Measurements from ENCODE around the gene PAX2. TPM values are rescaled to one million over a fixed set of nuclear protein-coding genes. Genes with fewer than 3 reads are reported as not detected.

Gene PAX2
- total RNA-seq, 1 donor from 2014 or later, result 4.4 TPM

DNA sequence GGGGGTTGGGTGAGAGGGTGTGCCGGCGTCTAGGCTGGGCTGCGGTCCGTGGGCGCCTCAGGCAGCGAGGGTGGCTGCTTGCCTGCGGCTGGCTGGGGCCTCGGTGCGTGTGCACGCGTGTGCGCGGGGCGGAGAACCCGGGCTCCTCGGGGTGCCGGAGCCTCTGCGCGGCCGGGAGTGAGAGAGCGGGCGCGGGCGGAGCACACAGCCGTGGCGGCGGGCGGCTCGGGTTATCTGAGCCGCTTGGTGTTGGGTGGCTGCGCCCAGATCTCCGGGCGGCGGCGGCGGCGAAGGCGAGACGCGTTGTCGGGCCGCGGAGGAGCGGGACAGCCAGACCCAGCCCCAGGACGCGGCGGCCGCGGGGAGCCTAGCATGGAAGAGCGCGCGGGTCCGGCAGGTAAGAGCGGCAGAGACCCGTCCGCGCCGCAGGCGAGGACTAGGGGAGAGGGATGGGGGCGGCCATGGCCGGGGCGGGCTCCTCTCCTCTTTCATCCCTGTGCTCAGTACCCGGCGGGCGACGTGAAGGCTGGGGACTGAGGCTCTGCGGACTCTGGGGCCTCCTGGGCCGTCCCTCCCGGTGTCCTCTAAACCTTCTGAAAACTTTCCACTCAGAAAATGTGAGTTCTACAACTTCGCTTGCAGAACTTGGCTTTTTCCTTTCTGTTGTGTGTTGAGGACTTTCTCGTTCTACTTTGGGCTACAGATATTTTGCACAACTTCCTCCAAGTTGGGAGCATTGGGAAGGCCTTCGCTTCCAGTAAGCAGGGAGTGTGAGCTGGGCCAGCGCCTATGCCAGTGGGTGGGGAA is 9.8 kb upstream of the PAX2 start:
- H3K4me1 Mint-ChIP-seq (ENCODE audit: unreplicated experiment), result peaks cover 27% of the 10 kb centered on the region
- peaks cover 97% of the 10 kb centered on the region for H3K27me3 Mint-ChIP-seq
- TF ChIP-seq, protein P1, sequence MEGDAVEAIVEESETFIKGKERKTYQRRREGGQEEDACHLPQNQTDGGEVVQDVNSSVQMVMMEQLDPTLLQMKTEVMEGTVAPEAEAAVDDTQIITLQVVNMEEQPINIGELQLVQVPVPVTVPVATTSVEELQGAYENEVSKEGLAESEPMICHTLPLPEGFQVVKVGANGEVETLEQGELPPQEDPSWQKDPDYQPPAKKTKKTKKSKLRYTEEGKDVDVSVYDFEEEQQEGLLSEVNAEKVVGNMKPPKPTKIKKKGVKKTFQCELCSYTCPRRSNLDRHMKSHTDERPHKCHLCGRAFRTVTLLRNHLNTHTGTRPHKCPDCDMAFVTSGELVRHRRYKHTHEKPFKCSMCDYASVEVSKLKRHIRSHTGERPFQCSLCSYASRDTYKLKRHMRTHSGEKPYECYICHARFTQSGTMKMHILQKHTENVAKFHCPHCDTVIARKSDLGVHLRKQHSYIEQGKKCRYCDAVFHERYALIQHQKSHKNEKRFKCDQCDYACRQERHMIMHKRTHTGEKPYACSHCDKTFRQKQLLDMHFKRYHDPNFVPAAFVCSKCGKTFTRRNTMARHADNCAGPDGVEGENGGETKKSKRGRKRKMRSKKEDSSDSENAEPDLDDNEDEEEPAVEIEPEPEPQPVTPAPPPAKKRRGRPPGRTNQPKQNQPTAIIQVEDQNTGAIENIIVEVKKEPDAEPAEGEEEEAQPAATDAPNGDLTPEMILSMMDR (conservative IDR thresholded peaks at IDR 0.05), result no peak
- no peaks in the 10 kb centered on the region for H3K9me3 Mint-ChIP-seq
- DNase-seq (ENCODE audit: extremely low spot score, unreplicated experiment), result no peak
- no peaks in the 10 kb centered on the region for H3K36me3 Mint-ChIP-seq
- H3K27ac Mint-ChIP-seq, result no peak overlapping the region
- peak overlapping the region; percentile 58 for H3K4me3 Mint-ChIP-seq

DNA sequence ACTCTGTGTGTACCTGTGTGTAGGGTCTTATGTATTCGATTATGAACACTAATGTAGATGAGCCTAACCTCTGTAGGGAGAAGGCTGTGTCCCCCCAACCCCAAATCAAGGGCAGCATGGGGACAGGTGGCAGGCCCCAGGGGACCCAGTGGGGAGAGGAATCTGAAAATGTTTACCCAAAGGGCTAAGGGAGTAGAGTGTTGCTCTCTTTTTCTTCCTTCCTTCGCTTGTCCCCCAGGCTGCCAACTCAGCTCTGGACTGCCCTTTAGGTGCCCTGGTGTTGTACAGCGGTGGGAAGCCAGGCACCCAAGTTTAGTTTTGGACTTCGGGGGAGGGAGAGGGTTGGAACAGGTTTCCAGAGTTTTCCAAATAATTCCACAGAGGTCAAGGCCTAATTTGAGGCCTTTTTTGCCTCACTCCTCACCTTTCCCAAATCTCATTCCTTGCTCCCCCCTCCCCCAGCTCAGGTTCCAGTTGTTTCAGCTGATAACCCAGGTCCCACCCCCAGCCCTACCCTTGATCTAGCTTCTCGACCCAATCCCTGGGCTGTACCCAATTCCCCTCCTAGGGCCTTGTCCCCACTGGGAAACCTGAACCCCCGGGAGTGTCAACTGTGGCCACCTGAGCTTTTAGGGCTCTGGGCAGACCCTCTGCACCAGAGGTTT is 9.1 kb upstream of the PAX2 start:
- no peak for DNase-seq (ENCODE audit: extremely low spot score, unreplicated experiment)
- Mint-ChIP-seq H3K27ac (no peak overlapping the region), H3K4me1 (ENCODE audit: unreplicated experiment) (peaks cover 26% of the 10 kb centered on the region), H3K4me3 (peak overlapping the region; percentile 54), H3K27me3 (peaks cover 97% of the 10 kb centered on the region), H3K9me3 (no peaks in the 10 kb centered on the region), H3K36me3 (no peaks in the 10 kb centered on the region)
- TF ChIP-seq, protein P1 (conservative IDR thresholded peaks at IDR 0.05), result no peak

DNA sequence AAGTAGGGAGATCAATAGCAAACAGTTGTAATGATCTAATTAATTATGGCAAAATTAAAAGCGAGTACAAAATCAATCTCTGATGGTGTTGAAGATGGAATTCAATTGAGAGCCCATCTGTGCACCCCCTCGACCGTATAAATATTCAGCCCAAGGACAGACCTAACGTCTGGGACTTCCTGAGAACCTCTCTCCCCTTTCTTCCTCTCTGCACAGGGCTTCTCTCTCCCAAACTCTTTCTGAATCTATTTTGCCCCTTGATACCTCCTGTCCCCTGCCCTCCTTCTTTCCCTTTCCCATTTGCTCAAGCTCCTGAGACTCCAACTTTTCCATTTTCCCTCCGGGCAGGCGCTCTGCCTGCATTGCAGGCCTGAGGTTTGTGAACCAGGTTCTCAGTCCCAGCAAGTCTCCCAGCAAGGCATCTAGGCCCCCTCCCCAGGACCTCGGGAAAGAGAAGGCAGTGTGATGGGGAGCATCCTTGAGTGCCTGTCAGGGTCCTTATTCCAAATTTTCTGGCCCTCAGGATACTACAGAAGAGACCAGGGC is 8.5 kb upstream of the PAX2 start:
- TF ChIP-seq, protein P1 (conservative IDR thresholded peaks at IDR 0.05), result no peak
- DNase-seq (ENCODE audit: extremely low spot score, unreplicated experiment), result no peak
- no peaks in the 10 kb centered on the region for H3K36me3 Mint-ChIP-seq
- H3K4me1 Mint-ChIP-seq (ENCODE audit: unreplicated experiment), result peaks cover 25% of the 10 kb centered on the region
- peaks cover 97% of the 10 kb centered on the region for H3K27me3 Mint-ChIP-seq
- no peaks in the 10 kb centered on the region for H3K9me3 Mint-ChIP-seq
- H3K27ac Mint-ChIP-seq, result peak overlapping the region; percentile 18
- H3K4me3 Mint-ChIP-seq, result peak overlapping the region; percentile 46

DNA sequence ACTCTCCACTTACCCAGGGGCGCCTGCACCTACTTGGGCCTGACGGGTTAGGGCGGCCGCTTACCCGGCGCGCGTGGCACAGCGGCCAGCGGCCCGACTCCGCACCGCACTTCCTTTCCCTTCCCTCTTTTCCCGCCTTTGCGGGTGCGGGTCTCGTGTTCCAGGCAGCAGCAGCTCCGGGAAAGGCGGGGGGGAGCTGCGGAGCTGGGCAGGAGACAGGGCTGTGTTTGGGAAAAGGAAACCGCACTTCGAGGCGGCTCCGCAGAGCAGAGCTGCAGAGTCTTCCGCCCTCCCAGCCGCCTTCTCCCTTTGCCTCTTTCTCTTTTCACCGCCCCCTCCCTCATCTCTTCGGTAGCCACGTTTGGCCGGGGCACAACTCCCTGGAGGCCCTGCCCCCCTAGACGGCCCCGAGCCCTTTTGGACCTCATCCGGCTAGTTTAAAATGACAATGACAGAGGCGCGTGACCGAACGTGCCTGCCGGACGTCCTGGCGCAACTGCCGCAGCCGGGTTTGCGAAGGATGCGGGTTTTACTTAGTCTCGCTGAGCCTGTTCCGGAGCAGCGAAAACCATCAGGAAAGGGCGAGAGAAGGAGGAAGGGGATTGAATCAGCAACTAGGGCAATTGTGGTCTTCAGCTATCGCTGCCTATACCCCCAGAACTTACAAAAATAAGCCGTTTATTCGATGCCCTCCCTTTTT is 7.9 kb upstream of the PAX2 start:
- Mint-ChIP-seq H3K9me3 (no peaks in the 10 kb centered on the region), H3K27me3 (peaks cover 97% of the 10 kb centered on the region), H3K4me3 (peak overlapping the region; percentile 46), H3K27ac (no peak overlapping the region), H3K36me3 (no peaks in the 10 kb centered on the region), H3K4me1 (ENCODE audit: unreplicated experiment) (peaks cover 19% of the 10 kb centered on the region)
- TF ChIP-seq, protein P1 (conservative IDR thresholded peaks at IDR 0.05), result no peak
- DNase-seq (ENCODE audit: extremely low spot score, unreplicated experiment), result no peak

DNA sequence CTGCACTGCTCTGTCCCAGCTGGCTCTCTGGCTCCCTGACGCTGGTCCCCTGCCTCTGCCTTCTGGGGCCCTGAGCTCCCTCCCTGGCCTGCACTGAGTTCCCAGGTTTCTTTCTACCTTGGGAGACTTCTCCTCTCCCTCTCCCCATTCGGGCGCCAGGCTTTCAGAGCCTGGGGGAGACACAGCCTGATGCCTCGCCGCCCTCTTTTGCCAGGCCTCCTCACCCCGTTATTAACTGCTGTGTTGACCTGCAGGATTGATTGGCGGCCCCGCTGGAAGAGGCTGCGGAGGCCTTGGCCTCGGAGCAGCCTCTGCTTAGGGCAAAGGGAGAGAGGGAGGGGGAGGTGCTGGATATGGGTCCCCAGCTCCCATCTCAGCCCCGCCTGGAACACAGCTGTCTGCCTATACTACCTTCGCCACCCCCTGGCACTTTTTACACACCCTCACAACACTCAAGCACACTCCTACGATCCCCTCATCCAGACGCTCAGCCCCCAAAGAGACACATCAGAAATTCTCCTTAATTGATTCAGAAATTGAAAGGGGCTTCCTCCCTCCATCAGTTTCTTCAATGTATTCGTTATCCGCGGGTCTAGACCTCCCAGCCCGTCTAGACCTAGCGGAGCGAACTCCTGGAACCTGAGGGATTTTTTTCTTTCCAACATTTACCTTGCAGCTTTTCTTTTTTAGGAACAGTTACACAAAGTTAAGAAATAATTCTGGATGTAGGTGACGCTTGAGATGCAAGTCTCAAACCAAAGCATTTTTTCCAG is 7.1 kb upstream of the PAX2 start:
- Mint-ChIP-seq H3K4me1 (ENCODE audit: unreplicated experiment) (peaks cover 19% of the 10 kb centered on the region), H3K9me3 (no peaks in the 10 kb centered on the region), H3K4me3 (peak overlapping the region; percentile 46), H3K27ac (no peak overlapping the region), H3K27me3 (peaks cover 97% of the 10 kb centered on the region), H3K36me3 (no peaks in the 10 kb centered on the region)
- TF ChIP-seq, protein P1 (conservative IDR thresholded peaks at IDR 0.05), result no peak
- no peak for DNase-seq (ENCODE audit: extremely low spot score, unreplicated experiment)
